Stimulated activated CD8-positive, alpha-beta memory T cell treated with anti-CD3 and anti-CD28 coated beads, Interleukin-7, amount 100 ng/mL, for 48 hours (primary cell): ENCODE measurements around the gene OR2L8.

Source experiments
- DNase-seq, 2 donors: peaks; one replicate each; pipeline ENCODE4 v3.0.0-alpha.2; 2020; ENCODE audit warnings: low read depth in 1 of 2; ENCODE audit errors: extremely low read depth in 1 of 2

The OR2L8 gene

DNA sequence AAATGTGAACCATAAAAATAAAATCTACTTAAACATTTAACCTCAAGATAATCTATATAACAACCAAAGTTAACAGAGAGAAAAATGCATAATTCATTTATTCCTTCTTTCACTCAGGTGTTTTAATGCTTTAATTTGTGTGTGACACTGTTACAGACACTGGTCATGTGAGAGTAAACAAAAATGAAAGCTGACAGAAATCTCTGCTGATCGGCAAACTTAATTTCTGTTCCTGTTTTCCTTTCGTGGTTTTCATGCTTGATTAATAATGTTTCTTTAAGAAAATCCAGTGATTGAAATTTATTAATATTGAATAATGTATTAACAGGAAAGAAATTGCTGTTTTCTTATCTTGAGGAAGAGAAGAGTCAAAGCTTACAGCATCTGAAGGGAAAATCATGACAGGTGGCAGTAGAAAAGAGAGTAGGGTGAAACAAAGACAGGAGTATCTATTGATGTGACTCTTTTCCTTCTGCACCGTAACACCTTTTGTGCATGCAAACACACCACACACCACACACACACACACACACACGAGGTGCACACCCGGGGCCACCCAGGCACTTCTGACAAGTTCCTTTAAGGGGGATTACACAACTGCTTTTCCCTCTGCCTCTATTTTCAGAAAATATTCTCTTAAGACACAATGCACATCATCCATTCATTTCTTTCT is 18.0 kb downstream of the OR2L8 start:
- DNase-seq: no peak

DNA sequence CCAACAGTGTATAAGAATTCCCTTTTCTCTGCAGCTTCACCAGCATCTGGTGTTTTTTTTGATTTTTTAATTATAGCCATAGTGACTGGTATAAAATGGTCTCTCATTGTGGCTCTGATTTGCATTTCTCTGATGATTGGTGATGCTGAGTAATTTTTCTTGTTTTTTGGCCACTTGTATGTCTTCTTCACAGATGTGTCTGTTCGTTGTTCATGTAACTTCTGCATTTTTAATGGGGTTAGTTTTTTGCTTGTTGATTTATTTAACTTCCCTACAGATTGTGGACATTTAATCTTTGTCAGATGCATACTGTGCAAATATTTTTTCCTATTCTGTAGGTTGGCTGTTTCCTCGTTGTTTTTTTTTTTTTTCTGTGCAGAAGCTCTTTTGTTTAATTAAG is 44.3 kb downstream of the OR2L8 start:
- no peak for DNase-seq

DNA sequence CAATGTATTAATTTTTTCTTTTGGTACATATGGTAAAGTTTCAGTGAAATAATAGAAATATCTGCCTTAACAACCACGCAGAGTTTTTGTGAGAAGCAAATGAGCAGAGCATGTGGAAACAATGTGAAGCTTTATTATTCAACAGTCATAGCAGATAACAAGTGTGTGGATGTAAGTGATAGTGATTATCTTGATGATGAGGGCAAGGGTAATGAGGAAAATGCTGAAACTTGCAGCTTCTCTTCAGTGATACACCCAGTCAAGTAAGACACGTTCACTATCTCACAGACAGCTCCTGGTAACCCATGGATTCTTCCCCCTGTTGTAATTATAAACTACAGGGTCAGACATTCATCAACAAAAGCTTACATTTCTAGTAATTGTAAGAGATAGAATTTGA is 50.2 kb downstream of the OR2L8 start:
- no peak for DNase-seq
